GM21528 (cell line): ENCODE data around the gene ZFP36L2.
A peak's percentile ranks its signal among the peaks of the same experiment; 100 is the strongest.

ENCODE experiments used
- ATAC-seq: cut with Tn5 transposase; IDR thresholded peaks from one replicate; pipeline ENCODE4 v1.9.1; 2021; ENCODE audit warnings: mild to moderate bottlenecking, moderate library complexity; ENCODE audit not compliant: unreplicated experiment, low FRiP score

Gene ZFP36L2

GRCh38 chr2:43250015-43250414 lies 23.6 kb upstream of the ZFP36L2 start:
- ATAC-seq: no peak

DNA sequence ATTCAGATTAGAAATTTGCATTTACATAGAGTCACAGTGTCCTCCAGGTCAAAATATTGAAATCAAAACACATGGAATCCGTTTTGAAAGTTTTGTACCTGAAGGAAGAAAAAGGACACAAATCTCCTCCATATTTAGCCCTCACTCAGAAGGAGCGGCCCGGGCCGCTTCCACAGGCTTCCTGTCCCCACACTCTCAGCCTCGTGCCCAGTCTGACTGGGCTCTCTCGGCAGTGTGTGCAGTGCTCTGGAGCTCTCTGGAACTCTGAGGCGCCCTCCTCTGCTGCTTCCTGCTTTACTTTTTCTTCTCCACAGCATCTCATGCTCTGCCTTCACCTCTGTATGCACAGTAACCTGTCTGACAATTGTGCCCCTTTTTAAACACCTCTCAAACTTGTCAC lies 22.2 kb upstream of the ZFP36L2 start:
- no peak for ATAC-seq

- ATAC-seq: no peak
Observed at GRCh38 chr2:43246641-43247040, 20.2 kb upstream of the ZFP36L2 start.

DNA sequence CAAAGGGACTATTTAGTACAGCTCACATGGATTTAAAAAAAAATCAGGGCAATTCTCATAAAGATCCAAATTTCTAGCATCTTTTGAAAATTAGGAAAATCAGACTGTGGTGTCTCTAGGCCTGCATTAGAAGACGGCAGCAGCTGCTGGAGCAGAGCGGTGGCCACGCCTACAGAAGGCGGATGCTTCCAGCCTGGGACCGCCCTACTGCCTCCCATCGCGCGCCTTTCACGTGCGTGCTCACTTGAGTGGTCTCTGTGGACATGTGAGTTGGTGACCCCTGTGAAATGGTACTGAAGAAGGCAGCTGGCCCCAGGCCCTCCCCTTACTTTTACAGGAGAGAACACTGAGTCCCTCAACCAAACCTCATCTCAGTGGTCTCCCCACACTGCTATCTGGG lies 15.2 kb upstream of the ZFP36L2 start:
- ATAC-seq: no peak

- no peak for ATAC-seq
Observed at GRCh38 chr2:43240766-43241150, 14.4 kb upstream of the ZFP36L2 start.

DNA sequence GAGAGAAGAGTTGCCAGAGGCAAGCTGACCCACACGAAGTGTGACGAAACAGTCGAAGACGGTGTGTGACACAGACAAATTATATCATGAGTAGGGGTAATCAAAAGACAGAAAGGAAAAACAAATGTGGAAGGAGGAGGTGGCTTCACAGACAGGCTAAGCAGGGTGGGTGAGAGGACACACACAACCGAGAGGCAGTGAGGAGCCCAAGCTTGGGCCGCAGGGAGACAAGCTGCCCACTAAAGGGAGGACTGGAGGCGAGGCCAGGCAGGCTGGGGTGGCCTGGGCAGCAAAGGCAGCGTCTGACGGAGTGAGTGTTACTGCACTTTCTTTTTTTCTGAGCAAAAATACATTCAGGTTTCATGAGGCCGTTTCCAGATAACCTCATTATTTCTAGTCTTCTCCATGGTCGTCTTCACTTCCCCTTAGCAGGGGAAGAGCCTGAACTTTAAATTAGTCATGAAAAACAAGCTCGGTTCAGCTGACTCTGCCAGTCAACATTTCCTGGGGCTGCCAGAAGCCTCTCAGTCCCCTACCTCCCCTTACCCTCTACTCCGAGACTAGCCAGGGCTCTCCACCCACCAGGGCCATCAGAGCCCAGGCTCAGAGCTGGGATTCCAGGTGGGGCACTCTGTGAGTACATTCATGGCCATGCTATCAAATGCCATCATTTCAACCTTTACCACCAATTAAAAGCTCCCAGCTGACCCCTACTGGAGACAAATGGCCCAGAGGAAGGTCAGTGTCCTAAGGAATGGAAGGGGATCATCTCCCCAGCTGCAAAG lies 13.8 kb upstream of the ZFP36L2 start:
- ATAC-seq: no peak

DNA sequence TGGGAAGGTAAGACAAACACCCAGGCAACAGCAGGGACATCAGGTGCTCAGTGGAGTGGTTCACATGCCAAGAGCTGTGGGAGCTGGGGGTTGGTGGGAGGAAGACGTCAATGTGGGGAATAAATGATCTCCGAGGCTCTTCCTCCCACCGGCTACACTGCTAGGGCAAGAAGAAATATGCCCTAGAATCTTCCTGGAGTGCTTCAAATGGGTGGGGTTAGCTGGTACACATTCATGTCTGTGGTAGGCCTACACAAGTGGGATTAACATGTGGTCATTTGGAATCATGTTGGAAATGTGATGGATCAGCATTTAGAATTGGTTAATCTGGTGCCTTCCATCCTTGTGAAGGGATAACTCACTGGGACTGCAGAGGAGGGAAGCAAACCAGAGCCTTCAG lies 12.4 kb upstream of the ZFP36L2 start:
- ATAC-seq: no peak

DNA sequence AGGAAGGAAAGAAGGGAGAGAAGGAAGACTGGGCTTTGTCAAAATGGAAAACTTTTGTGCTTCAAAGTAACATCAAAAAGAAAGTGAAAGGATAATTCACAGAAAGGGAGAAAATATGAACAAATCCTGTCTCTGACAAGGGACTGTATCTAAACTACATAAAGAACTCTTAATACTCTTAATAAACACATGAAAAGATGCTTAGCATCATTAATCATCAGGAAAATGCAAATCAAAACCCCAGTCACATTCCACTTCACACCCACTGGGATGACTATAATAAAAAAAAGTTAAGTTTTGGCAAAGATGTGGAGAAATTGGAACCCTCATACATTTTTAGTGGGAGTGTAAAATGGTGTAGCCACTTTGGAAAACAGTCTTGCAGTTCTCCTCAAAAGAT lies 11.8 kb upstream of the ZFP36L2 start:
- ATAC-seq: no peak

DNA sequence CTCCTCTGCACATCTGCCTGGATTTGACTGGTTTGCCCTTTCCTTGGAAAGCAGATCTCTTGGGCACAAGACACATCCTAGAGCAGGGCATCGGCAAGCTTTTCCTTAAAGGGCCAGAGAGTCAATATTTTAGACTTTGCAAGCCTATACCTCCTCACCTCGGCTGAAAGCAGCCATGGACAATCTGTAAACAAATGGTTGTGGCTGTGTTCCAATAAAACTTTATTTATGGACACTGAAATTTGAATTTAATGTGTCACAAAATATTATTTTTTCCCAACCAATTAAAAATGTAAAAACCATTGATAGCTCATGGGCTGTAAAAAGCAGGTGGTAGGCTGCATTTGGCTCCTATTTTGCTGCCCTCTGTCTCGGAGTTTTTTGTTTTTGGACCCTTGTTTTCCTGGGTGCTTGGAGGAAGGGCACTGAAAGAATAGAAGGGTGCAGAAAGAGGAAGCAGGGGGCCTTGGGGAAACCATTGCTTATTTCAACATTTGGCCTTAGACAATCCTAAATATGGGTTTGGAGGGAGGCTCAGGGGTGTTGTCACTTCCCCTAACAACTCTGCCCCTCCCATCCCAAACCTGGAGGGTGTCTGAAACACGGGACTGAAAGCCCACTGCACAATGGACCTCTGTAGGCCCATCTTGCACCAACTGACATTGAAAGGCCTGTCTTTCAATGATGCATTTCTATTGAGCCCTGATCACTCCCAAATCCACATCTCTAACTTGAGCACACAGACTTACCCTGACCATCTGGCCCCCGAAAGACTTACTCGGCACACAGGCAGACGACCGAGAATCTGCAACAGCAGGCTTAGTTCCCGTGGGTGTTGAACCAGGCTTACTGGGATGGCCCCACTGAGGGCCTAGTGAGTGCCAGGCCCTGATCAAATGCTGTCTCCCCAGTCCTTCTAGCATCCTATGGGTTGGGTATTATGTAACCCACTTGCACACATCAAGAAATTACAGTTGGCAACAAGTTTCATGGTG lies 7.1 kb upstream of the ZFP36L2 start:
- ATAC-seq: no peak

GRCh38 chr2:43230951-43231827 lies 4.8 kb upstream of the ZFP36L2 start:
- no peak for ATAC-seq

DNA sequence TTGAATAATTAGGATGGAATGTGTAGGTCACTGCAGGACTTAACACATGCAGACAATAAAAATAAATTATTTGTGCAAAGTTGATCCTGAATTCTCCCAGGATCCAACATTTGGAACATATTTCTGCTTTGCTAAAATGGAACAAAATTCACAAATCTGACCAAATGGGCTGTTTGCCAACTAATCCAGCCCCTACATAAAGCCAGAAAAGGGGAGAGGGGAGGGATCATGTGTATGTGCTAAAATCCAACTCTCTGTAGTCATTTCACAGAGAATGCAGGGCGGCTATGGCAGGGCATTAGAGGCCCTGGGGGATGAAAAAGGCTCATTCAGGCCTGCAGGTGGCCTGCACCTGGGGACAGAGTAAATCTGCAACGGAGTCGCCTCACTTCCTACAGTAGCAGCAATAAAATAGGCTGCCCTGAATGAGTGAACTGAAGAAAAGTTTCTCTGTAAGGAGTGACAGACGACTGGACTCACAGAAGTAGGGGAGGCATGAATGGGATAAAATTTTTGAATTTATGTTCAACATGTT lies 4.0 kb upstream of the ZFP36L2 start:
- ATAC-seq: no peak

DNA sequence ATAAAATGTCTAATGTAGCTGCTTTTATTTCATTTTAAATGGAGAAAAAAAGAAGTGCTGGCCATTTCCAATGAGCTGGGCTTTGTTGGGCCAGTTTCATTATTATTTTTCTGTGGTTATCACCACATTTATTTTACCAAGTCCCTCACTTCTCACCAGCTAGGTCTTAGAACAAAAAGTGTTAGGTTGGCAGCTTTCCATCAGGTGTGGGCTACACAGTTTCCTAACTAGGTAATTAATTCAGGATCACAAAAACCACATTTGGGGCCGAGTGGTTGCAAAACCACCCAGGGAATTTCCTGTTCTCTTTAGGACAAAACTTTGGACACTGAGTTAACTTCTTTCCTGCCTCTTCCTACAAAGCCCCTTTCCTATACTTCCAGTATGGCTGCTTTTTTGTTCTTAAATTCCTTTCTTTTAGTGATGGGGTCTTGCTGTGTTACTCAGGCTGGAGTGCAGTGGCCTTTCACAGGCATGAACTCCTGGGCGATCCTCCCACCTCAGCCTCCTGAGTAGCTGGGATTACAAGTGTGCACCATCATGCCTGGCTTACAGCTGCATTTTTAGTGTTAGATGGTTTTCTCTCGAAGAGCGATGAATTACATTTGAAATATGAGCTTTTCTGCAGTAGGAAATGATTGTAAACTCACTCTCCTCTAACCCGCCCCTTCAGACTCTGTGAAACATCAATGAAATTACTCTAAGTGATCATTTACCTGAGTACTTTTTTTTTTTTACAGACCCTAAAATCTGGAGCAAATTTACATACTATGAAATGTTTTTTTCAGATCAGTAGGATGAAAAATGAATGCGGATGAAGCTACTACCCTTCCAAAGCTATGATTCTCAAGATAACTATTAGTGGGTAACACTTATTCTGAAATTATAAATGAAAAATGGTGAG lies 2.6 kb upstream of the ZFP36L2 start:
- no peak for ATAC-seq

DNA sequence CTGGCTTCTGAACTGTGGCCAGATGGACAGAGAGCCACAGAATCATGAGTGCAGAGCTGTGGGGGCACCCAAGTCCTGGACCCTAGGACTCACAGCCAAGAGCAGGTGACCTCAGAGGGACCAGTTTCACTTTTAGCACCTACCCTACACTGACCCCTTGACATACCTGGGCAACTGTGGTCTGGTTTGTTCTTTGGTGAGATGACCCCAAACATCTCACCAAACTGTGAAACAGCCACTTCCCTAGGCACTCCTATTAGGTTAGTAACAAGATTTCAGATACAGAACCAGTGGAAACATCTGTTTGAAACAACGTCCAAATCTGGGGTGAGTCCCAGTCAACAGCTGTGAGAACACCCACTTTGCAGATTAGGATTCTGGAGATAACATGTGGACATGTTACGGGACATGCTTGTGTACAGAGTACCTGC lies 1.9 kb upstream of the ZFP36L2 start:
- ATAC-seq: no peak

DNA sequence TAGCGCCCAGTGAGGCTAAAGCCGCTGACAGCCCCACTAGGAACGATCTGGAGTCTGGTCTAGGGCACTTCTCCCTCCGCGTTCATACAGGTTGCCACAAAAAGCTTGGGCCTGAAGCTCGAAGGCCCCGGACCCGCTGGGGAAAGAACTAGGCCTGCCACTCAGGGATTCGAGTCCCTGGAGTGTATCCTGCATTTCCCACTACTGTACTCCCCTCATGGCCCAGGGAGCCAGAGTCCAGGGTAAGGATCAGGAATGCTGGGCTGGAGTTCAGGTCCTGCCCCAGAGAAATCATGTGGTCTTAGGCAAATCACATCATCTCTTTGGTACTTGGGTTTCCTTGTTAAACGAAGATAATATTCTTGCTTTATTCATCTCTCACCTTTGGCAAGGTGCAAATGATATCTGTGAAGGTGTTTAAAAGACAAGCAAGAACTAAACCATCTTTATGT lies 1.4 kb upstream of the ZFP36L2 start:
- ATAC-seq: no peak

- ATAC-seq: peak; percentile 28
Observed at GRCh38 chr2:43226955-43227829, 786 bp upstream of the ZFP36L2 start.

- peak; percentile 26 for ATAC-seq
Observed at GRCh38 chr2:43225788-43226557, 433 bp downstream of the ZFP36L2 start.

DNA sequence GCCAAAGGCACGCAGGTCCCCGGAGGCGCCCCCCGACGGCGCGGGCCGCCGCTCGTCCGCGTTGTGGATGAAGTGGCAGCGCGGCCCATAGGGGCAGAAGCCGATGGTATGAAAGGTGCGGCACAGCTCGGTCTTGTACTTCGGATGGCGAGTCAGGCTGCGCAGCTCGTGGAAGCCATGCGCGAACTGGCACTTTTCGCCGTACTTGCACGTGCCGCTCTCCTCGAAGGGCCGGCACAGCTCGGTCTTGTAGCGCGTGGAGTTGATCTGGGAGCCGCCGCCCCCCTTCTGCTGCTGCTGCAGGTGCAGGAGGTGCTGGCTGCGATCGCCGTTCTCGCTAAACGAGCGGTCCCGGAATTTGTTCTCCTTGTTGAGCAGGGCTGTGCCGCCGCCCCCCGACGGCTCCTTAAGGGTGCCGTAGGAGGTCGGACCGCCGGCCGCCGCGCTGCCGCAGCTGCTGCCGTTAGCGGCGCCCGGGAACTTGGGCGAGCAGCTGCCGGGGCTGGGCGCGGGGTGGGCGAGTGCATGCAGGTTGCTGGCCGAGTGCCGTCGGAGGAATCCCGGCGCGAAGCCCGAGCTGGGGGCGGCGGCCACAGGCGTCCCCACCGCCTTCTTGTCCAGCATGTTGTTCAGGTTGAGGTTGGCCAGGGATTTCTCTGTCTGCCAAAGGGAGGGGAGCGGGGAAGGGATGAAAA lies 1.2 kb downstream of the ZFP36L2 start:
- ATAC-seq: peak; percentile 1
